HG03039 (cell line): ENCODE data around the gene TMSB4X.
"Not testable (repeated sequence)": the region's sequence is repeated elsewhere in the genome, so short reads cannot be mapped to it uniquely, and the experiment has no call there.

Experiments used
- ATAC-seq: cut with Tn5 transposase; IDR thresholded peaks from one replicate; pipeline ENCODE4 v1.9.1; 2021; ENCODE audit warnings: mild to moderate bottlenecking, moderate library complexity; ENCODE audit not compliant: unreplicated experiment

Gene TMSB4X

GRCh38 chrX:12975670-12975965 is 708 bp downstream of the TMSB4X start:
- no peak for ATAC-seq

DNA sequence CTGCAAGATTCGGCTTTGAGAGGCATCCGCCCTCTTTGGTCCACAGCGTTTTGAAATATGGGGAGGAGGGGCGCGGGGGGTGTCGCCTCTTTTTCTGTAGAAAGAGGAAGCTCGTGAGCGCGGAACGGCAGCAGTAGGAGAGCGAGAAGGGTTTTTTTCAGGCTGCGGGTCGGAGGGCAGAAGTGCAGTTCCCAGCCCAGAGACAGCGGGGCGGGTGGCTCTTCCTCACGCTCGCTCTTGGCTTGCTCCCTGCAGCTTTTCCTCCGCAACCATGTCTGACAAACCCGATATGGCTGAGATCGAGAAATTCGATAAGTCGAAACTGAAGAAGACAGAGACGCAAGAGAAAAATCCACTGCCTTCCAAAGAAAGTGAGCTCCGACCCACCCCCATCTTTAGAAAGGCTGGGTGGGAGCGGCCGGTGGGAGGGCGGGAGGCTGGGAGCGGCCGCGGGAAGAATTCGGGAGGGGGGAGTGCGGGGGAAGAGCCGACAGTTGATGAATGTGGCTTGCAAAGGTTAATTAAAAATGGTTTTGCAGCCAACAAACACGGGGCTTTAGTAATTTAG is 1.2 kb downstream of the TMSB4X start:
- ATAC-seq, result no peak

GRCh38 chrX:12976819-12977732 is 2.2 kb downstream of the TMSB4X start:
- not testable (repeated sequence) for ATAC-seq

DNA sequence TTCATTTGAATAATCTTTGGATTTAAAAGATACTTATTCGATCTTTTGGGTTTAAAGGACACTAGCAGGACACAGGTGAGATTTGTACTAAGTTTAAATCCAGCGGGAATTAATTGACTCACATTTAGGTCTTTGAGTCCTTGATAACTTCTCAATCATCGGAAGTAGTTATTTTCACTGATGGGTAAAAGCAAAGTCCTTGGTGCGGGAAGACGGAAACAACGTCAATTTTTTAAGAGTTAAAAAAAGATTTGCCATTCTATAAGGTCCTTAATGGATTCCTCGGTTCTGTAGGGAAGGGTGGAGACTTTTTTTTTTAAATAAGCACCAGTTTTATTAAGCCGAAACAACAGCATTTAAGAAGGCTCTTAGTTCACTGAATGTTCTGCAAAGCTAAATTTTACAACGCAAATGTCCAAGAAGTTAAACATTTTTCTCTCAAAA is 2.9 kb downstream of the TMSB4X start:
- ATAC-seq, result no peak

DNA sequence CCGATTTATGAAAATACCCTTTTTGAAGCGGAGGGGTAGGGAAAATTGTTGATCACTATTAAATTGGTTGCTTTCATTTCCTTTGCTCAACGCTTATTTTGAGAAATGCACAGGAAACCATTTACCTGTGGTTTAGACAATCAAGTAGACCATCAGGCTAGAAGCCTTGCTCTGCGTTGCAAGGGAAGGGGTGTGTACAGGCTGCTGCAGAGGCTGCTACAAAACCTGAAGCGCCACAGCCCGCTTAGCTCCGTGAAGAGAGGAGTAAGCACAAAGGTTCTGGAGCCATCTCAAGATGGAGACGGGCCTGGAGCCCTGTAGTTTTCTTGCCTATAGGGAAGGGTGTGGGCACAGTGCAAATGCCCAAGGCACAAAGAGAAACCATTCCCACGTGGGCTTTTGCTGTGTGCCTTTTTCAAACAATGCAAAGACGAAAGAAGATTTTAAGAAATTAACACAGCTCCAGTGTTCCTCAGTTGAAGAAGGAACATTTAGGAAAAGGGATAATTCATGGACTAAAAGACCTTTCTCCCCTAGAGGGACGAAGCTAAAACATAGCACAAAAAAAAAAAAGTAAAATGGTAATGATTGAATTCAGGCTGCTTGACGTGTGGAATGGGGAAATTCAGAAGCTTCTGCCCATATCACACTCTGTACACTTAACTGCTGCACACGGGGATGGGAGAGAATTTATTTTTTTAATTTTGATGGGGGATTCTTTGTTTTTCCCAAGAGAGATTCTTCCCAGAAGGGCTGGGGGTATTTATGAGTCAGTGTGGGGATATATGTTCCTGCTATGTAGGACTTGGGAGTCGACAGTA is 3.5 kb downstream of the TMSB4X start:
- ATAC-seq, result no peak

GRCh38 chrX:12979026-12979607 is 4.2 kb downstream of the TMSB4X start:
- no peak for ATAC-seq

GRCh38 chrX:12979616-12980015 is 4.7 kb downstream of the TMSB4X start:
- ATAC-seq, result no peak

DNA sequence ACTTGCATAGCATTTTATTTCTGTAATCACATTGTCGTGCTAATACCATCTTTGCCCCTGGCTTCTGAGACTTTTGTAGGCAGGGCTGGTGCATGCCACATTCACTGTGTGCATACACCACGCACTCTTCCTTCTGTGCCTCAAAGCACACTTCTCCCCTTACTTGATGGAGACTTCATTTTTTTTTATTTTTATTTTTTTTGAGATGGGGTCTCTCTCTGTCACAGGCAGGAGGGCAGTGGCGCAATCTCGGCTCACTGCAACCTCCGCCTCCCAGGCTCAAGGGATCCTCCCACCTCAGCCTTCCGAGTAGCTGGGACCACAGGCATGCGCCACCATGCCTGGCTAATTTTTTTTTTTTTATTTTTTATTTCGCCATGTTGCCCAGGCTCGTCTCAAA is 5.1 kb downstream of the TMSB4X start:
- ATAC-seq, result not testable (repeated sequence)

DNA sequence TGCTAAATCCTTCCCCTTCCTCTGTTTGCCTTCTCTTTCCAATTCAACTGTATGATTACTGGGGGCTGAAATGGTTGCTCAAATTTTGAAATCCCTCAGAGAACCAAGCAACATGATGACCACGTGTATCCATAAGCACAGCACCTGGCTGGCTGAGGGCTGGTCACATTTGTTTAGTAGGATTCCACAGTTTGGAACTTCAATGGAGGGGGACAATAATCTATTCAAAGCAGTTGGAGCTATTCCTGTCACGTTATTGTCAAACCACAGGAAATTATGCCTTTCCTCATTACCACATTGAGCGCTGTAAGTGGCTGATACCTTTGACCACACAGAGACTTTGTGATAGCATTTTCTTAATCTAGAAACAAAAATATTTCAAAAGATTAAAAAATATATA is 7.0 kb downstream of the TMSB4X start:
- ATAC-seq, result no peak

GRCh38 chrX:12984603-12985319 is 9.9 kb downstream of the TMSB4X start:
- no peak for ATAC-seq

DNA sequence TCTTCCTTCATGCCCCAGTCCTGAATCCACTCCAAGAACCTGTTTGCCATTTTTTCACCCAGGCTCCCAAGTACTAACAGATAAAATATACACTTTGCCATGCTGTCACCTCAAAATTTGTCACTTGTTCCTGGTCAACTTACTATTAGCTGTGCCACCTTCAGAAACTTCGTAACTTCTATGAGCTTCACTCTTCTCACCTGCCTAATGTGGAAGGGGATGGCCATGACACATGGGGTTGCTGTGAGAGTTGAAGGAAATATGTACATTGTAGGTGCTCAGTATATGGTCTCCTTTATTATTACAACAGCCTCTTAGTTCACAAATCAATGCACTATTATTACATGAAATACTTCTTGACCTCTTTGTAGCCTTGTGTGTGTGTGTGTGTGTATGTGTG is 10.4 kb downstream of the TMSB4X start:
- no peak for ATAC-seq

- ATAC-seq, result no peak
These were observed 11.4 kb downstream of the TMSB4X start for GRCh38 chrX:12986164-12986779.

DNA sequence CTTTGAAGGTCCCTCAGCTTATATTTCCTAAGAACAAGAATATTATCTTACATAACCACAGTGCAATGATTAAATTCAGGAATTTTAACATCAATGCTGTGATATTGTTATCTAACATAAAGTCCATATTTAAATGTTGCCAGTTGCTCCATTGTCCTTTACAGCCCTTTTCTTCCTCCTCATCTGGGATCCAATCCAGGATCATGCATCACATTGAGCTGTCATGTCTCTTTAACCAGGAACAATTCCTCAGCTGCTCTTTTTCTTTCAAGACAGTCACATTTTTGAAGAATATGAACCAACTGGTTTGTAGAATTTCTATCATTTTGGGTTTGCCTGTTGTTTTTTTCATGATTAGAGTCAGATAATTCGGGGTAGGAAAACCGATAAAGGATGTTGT is 12.0 kb downstream of the TMSB4X start:
- ATAC-seq, result no peak

DNA sequence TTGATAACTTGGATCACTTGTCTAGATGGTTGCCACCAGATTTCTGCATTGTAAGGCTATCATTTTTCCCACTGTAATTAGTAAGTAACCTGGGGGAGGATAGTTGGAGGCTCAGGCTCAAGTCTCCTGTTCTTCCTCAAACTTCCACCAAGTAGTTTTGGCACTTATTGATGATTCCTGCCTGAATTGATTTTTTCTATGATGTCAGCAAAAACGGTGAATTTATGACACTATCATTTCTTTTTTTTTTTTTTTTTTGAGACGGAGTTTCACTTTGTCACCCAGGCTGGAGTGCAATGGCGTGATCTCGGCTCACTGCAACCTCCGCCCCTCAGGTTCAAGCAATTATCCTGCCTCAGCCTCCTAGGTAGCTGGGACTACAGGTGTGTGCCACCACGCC is 12.4 kb downstream of the TMSB4X start:
- ATAC-seq, result no peak

- no peak for ATAC-seq
These were observed 13.1 kb downstream of the TMSB4X start for GRCh38 chrX:12987900-12988594.

DNA sequence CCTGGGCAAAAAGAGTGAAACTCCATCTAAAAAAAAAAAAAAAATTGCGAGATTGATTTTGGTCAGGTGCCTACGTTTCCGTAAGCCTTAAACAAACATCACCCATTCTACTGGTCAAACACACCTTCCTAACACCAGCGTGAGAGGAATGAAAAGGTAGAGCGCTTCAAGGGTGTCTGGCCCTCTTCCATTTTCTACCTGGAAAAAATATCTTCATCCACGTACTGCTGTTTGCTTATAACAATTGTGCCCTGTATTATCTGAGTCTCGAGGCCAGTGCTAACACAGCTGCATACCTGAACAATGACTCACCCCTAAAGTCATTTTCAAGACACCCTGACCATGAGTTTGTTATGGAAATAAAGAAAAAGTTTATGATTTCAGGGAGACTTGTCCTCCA is 13.9 kb downstream of the TMSB4X start:
- ATAC-seq, result no peak

GRCh38 chrX:12989461-12989860 is 14.6 kb downstream of the TMSB4X start:
- ATAC-seq, result no peak

GRCh38 chrX:12991575-12991974 is 16.7 kb downstream of the TMSB4X start:
- ATAC-seq, result no peak

GRCh38 chrX:12992544-12993118 is 17.7 kb downstream of the TMSB4X start:
- no peak for ATAC-seq
